ENCODE results near the gene APOH.

The APOH gene, protein sequence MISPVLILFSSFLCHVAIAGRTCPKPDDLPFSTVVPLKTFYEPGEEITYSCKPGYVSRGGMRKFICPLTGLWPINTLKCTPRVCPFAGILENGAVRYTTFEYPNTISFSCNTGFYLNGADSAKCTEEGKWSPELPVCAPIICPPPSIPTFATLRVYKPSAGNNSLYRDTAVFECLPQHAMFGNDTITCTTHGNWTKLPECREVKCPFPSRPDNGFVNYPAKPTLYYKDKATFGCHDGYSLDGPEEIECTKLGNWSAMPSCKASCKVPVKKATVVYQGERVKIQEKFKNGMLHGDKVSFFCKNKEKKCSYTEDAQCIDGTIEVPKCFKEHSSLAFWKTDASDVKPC

DNA sequence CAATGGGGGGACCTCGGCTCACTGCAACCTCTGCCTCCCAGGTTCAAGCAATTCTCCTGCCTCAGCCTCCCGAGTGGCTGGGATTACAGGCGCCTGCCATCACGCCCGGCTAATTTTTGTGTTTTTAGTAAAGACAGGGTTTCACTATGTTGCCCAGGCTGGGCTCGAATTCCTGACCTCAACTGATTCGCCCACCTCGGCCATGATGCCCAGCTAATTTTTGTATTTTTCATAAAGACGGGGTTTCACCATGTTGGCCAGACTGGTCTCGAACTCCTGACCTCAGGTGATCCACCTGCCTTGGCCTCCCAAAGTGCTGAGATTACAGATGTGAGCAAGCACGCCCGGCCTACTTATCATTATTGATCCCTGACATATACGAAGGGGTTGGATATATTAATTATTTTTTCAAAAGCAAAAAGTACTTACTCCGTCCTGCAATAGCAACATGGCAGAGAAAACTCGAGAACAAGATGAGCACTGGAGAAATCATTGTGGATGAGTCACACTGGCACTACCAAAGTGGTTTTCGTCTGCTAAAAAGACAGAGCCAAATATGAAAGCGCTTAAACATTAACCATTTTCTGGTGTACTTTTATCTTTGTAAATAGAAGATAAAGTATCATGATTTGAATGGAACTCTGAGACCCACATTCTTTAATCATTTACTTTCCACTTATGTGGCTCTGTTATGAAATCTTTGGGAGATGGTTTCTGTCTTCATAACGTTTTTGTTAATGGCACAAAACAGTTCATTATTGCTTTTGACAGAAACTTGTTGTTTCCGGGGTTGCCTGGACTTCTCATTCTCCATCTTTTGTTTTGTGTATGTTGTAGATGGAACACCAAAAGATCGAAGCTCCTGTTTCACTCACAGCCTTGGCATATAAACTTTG lies at the start of gene APOH:
Gene APOH (minus strand): TSS at position 529 of the 896 bp plus-strand sequence. CDS start 36 bp downstream, at position 493.
- H3K27ac ChIP-seq (ENCODE audit: low read depth, low read length), result no peak within 1 kb of the TSS
- no peaks in the 10 kb centered on the region for H3K9me3 ChIP-seq (ENCODE audit: control insufficient read depth, insufficient read depth, low read depth, low read length)
- no peak within 1 kb of the TSS for H3K9ac ChIP-seq (ENCODE audit: low read length)
- no peak within 1 kb of the TSS for H3K4me3 ChIP-seq (ENCODE audit: low read depth, low read length)
- H3K27me3 ChIP-seq (ENCODE audit: control insufficient read depth, insufficient read depth, low read length), result no peaks in the 10 kb centered on the region
- no peaks in the 10 kb centered on the region for H3K36me3 ChIP-seq (ENCODE audit: control insufficient read depth, insufficient read depth, low read length)
- no peaks in the 10 kb centered on the region for H3K4me1 ChIP-seq (ENCODE audit: control insufficient read depth, insufficient read depth, low read length)

DNA sequence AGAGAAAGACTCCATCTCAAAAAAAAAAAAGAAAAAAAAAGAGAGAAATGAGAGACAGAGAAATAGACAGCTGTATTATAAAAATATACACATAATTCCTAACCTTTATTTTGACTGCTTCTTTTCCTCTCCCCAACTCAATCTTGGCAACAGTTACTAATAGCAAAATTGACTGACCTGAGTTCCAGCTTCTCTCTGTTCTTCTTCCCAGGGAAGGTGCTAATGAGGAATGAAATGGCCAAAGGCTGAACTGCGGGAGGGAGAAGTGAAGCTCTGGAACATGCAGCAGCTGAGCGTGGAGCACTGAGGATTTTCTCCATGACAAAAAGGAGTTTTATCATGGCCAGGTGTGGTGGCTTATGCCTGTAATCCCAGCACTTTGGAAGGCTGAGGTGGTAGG lies 48.0 kb upstream of the APOH start:
- H3K36me3 ChIP-seq (ENCODE audit: control insufficient read depth, insufficient read depth, low read length), result no peaks in the 10 kb centered on the region
- no peak overlapping the region for H3K9ac ChIP-seq (ENCODE audit: low read length)
- H3K4me3 ChIP-seq (ENCODE audit: low read depth, low read length), result no peak overlapping the region
- H3K27me3 ChIP-seq (ENCODE audit: control insufficient read depth, insufficient read depth, low read length), result no peaks in the 10 kb centered on the region
- no peak overlapping the region for H3K27ac ChIP-seq (ENCODE audit: low read depth, low read length)
- H3K9me3 ChIP-seq (ENCODE audit: control insufficient read depth, insufficient read depth, low read depth, low read length), result no peaks in the 10 kb centered on the region
- H3K4me1 ChIP-seq (ENCODE audit: control insufficient read depth, insufficient read depth, low read length), result no peaks in the 10 kb centered on the region

DNA sequence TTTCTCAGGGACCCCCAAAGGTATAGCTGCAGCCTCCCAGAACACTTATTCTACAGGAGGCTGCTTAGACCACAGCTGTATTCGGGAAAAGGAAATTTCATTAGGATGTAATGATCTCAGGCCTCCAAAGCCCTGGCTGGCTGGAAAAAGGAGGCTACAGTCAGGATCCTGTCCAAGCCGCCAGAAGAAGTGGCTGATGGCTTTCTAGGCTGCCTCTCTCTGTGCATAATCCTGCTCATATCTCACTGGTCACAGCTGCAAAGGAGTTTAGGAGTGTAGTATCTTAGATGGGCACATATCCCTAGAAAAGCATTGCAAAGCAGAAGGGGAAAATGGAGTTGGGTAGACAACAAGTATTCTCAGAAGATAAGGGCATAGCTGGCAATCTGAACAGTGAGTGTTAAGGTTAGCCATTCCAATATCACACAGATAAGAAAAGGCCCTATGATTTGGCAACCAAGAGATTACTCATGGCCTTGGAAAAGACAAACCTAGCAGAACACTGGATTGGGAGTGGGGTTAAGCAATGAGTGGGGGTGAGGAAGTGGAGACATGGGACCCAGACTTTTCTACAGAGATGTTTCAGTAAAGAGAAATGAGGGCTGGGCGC lies 47.2 kb upstream of the APOH start:
- Histone ChIP-seq H3K4me3 (ENCODE audit: low read depth, low read length) (no peak overlapping the region), H3K9me3 (ENCODE audit: control insufficient read depth, insufficient read depth, low read depth, low read length) (peaks cover 6% of the 10 kb centered on the region), H3K36me3 (ENCODE audit: control insufficient read depth, insufficient read depth, low read length) (no peaks in the 10 kb centered on the region), H3K27me3 (ENCODE audit: control insufficient read depth, insufficient read depth, low read length) (no peaks in the 10 kb centered on the region), H3K27ac (ENCODE audit: low read depth, low read length) (no peak overlapping the region), H3K9ac (ENCODE audit: low read length) (no peak overlapping the region), H3K4me1 (ENCODE audit: control insufficient read depth, insufficient read depth, low read length) (no peaks in the 10 kb centered on the region)

DNA sequence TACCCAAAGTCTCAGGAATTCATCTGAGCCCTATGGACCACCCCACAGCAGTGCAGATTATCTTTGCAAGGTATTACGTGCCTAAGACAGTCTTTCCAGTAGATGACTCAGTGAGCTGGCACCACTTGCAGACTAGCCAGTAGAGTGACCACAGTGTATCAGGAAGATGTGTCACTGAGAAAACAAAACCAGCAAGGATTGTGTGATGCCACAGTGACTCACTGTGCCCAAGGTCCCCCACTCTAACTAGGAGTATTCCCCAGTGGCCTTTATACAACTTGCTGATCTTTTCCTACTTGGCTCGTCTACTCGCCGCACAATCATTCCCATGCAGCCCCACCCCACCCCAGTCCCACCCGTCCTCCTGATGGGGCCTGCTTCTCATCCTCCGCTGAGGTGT lies 46.4 kb upstream of the APOH start:
- Histone ChIP-seq H3K9ac (ENCODE audit: low read length) (no peak overlapping the region), H3K4me3 (ENCODE audit: low read depth, low read length) (no peak overlapping the region), H3K27ac (ENCODE audit: low read depth, low read length) (no peak overlapping the region), H3K9me3 (ENCODE audit: control insufficient read depth, insufficient read depth, low read depth, low read length) (peaks cover 11% of the 10 kb centered on the region), H3K27me3 (ENCODE audit: control insufficient read depth, insufficient read depth, low read length) (no peaks in the 10 kb centered on the region), H3K36me3 (ENCODE audit: control insufficient read depth, insufficient read depth, low read length) (no peaks in the 10 kb centered on the region), H3K4me1 (ENCODE audit: control insufficient read depth, insufficient read depth, low read length) (no peaks in the 10 kb centered on the region)

DNA sequence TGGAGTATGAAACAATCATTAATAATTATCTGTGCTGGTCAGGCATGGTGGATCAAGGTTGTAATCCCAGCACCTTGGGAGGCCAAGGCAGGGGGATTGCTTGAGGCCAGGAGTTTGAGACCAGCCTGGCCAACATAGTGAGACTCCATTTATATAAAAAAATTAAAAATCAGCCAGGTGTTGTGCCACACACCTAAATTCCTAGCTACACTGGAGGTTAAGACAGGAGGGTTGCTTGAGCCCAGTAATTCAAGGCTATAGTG lies 44.3 kb upstream of the APOH start:
- Histone ChIP-seq H3K9ac (ENCODE audit: low read length) (no peak overlapping the region), H3K27ac (ENCODE audit: low read depth, low read length) (no peak overlapping the region), H3K36me3 (ENCODE audit: control insufficient read depth, insufficient read depth, low read length) (no peaks in the 10 kb centered on the region), H3K27me3 (ENCODE audit: control insufficient read depth, insufficient read depth, low read length) (no peaks in the 10 kb centered on the region), H3K9me3 (ENCODE audit: control insufficient read depth, insufficient read depth, low read depth, low read length) (peaks cover 18% of the 10 kb centered on the region), H3K4me3 (ENCODE audit: low read depth, low read length) (no peak overlapping the region), H3K4me1 (ENCODE audit: control insufficient read depth, insufficient read depth, low read length) (no peaks in the 10 kb centered on the region)

DNA sequence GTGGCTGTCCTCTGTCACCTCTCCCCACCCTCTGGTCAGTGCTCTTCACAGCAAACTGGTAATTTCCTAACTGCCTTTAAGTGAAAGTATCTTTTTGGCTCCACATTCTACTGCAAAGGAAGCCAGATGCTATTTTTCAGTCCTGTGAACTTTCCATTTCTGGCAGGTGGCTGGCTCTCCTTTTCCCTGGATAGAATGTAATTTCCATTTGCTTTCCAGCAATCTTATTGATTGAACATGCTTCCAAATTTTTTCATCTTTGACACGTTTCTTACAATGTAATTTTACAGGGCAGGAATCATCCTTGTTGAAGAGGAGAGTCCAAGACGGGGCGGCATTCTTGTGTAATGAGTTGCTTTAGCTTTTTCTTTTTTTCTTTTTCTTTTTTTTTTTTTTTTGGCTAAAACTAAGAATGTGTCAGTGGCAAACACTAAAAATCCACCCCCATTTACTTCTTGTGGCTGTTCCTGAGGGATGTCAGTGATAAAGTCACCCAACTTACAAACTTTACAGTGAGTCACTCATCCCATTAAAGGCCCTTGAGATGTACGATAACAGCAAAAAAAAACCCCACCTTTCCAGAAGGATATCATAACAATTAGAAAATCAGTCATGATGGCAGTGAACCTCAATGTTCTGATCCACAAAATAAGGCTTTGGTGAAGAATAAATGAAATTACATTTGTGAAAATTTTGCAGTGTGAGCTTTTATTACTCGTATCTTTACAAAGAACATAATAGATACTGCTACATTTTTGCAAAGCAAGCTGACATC lies 43.8 kb upstream of the APOH start:
- H3K4me1 ChIP-seq (ENCODE audit: control insufficient read depth, insufficient read depth, low read length), result no peaks in the 10 kb centered on the region
- no peak overlapping the region for H3K9ac ChIP-seq (ENCODE audit: low read length)
- H3K36me3 ChIP-seq (ENCODE audit: control insufficient read depth, insufficient read depth, low read length), result no peaks in the 10 kb centered on the region
- H3K27ac ChIP-seq (ENCODE audit: low read depth, low read length), result no peak overlapping the region
- peaks cover 18% of the 10 kb centered on the region for H3K9me3 ChIP-seq (ENCODE audit: control insufficient read depth, insufficient read depth, low read depth, low read length)
- no peaks in the 10 kb centered on the region for H3K27me3 ChIP-seq (ENCODE audit: control insufficient read depth, insufficient read depth, low read length)
- no peak overlapping the region for H3K4me3 ChIP-seq (ENCODE audit: low read depth, low read length)

DNA sequence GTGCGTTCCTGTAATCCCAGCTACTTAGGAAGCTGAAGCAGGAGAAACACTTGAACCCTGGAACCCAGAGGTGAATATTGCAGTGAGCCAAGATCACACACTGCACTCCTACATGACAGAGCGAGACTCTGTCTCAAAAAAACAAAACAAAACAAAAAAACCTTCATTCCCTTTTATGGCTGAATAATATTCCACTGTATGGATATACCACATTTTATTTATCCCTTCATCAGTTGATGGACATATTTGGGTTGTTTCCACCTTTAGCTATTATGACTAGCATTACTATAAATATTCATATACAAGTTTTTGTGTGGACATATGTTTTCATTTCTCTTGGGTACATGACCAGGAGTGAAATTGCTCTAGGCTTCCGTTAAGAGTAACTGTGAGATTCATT lies 42.3 kb upstream of the APOH start:
- no peak overlapping the region for H3K9ac ChIP-seq (ENCODE audit: low read length)
- H3K9me3 ChIP-seq (ENCODE audit: control insufficient read depth, insufficient read depth, low read depth, low read length), result peaks cover 18% of the 10 kb centered on the region
- H3K27me3 ChIP-seq (ENCODE audit: control insufficient read depth, insufficient read depth, low read length), result no peaks in the 10 kb centered on the region
- H3K4me1 ChIP-seq (ENCODE audit: control insufficient read depth, insufficient read depth, low read length), result no peaks in the 10 kb centered on the region
- H3K36me3 ChIP-seq (ENCODE audit: control insufficient read depth, insufficient read depth, low read length), result no peaks in the 10 kb centered on the region
- H3K27ac ChIP-seq (ENCODE audit: low read depth, low read length), result no peak overlapping the region
- no peak overlapping the region for H3K4me3 ChIP-seq (ENCODE audit: low read depth, low read length)

DNA sequence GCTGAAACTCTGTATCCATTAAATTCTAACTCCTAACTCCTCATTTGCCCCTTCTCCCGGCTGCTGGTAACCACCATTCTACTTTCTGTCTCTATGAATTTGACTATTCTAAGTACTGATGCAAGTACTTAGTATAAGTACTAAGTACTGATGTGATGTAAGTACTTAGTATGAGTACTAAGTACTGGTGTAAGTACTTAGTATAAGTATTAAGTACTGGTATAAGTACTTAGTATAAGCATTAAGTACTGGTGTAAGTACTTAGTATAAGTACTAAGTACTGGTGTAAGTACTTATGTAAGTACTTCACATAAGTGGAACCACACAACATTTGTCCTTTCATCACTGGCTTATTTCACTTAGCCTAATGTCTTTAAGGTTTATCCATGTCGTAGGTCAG lies 40.9 kb upstream of the APOH start:
- no peaks in the 10 kb centered on the region for H3K27me3 ChIP-seq (ENCODE audit: control insufficient read depth, insufficient read depth, low read length)

DNA sequence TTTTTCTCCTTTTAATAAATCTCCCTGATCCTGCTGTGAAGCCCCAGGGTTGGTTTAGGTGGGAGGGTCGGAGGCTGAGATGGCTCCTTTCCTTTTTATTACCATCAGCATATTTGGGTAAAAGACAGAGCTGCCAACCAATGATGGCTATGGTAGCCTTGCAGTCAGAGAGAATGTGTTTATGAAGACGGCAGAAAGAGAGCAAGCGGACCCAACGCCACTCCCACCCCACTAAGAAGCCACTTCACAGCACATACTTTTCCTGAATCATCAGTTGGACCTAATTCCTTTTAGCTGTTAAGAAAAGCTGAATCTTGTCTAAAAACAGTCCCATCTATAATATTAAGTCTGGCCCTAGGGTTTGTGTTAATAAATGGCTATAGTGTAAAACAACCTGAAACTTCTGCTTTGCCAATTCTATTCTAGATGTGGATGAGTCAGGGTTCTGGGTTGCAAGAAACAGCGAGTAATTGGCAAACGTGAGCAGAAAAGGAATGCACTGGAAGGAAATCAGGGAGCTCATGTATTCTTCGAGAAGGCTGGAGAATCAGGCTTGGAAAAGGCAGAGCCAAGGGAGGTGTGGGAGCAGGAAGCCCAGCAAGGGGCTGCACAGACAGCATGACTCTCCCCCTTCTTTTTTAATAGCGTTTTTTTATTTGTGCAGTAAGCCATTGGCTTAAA lies 39.2 kb upstream of the APOH start:
- no peak overlapping the region for H3K27ac ChIP-seq (ENCODE audit: low read depth, low read length)
- no peaks in the 10 kb centered on the region for H3K36me3 ChIP-seq (ENCODE audit: control insufficient read depth, insufficient read depth, low read length)

More for the DNA sequence above, 40.9 kb upstream of the APOH start:
- Histone ChIP-seq H3K9ac (ENCODE audit: low read length) (no peak overlapping the region), H3K4me1 (ENCODE audit: control insufficient read depth, insufficient read depth, low read length) (no peaks in the 10 kb centered on the region), H3K4me3 (ENCODE audit: low read depth, low read length) (no peak overlapping the region), H3K27ac (ENCODE audit: low read depth, low read length) (no peak overlapping the region), H3K36me3 (ENCODE audit: control insufficient read depth, insufficient read depth, low read length) (no peaks in the 10 kb centered on the region), H3K9me3 (ENCODE audit: control insufficient read depth, insufficient read depth, low read depth, low read length) (peaks cover 18% of the 10 kb centered on the region)

DNA sequence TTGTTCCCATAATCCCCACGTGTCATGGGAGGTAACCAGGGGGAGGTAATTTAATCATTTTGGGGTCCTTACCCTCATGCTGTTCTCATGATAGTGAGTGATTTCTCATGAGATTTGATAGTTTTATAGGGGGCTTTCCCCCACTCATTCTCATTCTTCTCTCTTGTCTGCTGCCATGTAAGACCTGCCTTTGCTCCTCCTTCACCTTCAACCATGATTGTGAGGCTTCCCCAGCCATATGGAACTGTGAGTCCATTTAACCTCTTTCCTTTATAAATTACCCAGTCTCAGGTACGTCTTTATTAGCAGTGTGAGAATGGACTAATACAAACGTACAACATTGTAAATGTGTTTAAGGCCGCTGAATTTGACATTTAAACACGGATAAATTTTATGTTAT lies 35.5 kb upstream of the APOH start:
- H3K4me3 ChIP-seq (ENCODE audit: low read depth, low read length), result no peak overlapping the region
- H3K36me3 ChIP-seq (ENCODE audit: control insufficient read depth, insufficient read depth, low read length), result no peaks in the 10 kb centered on the region
- H3K9ac ChIP-seq (ENCODE audit: low read length), result no peak overlapping the region
- no peaks in the 10 kb centered on the region for H3K4me1 ChIP-seq (ENCODE audit: control insufficient read depth, insufficient read depth, low read length)
- H3K27me3 ChIP-seq (ENCODE audit: control insufficient read depth, insufficient read depth, low read length), result no peaks in the 10 kb centered on the region
- H3K27ac ChIP-seq (ENCODE audit: low read depth, low read length), result no peak overlapping the region
- H3K9me3 ChIP-seq (ENCODE audit: control insufficient read depth, insufficient read depth, low read depth, low read length), result 0 out of 2 replicates have a peak, but pooled peaks cover 7% of the 10 kb centered on the region

More for the DNA sequence above, 39.2 kb upstream of the APOH start:
- no peaks in the 10 kb centered on the region for H3K27me3 ChIP-seq (ENCODE audit: control insufficient read depth, insufficient read depth, low read length)
- no peaks in the 10 kb centered on the region for H3K4me1 ChIP-seq (ENCODE audit: control insufficient read depth, insufficient read depth, low read length)
- H3K9me3 ChIP-seq (ENCODE audit: control insufficient read depth, insufficient read depth, low read depth, low read length), result peaks cover 25% of the 10 kb centered on the region
- no peak overlapping the region for H3K9ac ChIP-seq (ENCODE audit: low read length)
- no peak overlapping the region for H3K4me3 ChIP-seq (ENCODE audit: low read depth, low read length)
